Measurements from ENCODE around the gene PSMD3.

DNA sequence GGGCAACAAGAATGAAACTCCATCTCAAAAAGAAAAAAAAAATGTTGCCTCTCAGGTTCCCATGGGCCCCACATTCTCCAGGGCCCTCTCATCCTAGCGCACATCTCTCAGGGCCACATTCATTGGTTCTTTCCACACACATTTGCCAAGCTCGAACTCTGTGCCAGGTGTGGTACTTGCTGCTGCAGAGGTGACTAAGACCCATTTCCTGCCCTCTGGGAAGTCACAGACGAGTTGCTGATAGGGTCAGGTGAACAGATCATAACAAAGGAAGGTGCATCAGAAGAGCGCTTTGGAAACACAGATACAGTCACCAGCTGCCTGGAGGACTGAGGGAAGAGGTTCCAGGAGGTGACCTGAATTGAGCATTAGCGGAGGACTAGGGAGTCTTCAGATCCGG lies 16.8 kb upstream of the PSMD3 start:
- TF ChIP-seq, protein P1, sequence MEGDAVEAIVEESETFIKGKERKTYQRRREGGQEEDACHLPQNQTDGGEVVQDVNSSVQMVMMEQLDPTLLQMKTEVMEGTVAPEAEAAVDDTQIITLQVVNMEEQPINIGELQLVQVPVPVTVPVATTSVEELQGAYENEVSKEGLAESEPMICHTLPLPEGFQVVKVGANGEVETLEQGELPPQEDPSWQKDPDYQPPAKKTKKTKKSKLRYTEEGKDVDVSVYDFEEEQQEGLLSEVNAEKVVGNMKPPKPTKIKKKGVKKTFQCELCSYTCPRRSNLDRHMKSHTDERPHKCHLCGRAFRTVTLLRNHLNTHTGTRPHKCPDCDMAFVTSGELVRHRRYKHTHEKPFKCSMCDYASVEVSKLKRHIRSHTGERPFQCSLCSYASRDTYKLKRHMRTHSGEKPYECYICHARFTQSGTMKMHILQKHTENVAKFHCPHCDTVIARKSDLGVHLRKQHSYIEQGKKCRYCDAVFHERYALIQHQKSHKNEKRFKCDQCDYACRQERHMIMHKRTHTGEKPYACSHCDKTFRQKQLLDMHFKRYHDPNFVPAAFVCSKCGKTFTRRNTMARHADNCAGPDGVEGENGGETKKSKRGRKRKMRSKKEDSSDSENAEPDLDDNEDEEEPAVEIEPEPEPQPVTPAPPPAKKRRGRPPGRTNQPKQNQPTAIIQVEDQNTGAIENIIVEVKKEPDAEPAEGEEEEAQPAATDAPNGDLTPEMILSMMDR (IDR thresholded peaks at IDR 0.05) = no peak
- TF ChIP-seq RARB (CRISPR knock-in tag; IDR thresholded peaks at IDR 0.05) = no peak
- TF ChIP-seq, protein P2, sequence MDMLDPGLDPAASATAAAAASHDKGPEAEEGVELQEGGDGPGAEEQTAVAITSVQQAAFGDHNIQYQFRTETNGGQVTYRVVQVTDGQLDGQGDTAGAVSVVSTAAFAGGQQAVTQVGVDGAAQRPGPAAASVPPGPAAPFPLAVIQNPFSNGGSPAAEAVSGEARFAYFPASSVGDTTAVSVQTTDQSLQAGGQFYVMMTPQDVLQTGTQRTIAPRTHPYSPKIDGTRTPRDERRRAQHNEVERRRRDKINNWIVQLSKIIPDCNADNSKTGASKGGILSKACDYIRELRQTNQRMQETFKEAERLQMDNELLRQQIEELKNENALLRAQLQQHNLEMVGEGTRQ (IDR thresholded peaks at IDR 0.05) = no peak
